Stimulated activated CD4-positive, alpha-beta T cell treated with anti-CD3 and anti-CD28 coated beads, Interleukin-1b, Interleukin-23, amount 100 ng/mL, for 4 hours (primary cell): Measurements from ENCODE around the gene JPH3.

ENCODE experiments used
- DNase-seq, 2 donors: peaks; one replicate each; pipeline ENCODE4 v3.0.0-alpha.2; 2020; ENCODE audit warnings: low read depth in 2 of 2

Gene JPH3

GRCh38 chr16:87602001-87602775, at the start of gene JPH3:
JPH3 (plus strand) TSS chr16:87602508; CDS start chr16:87603147, 639 bp downstream.
- no peak for DNase-seq

DNA sequence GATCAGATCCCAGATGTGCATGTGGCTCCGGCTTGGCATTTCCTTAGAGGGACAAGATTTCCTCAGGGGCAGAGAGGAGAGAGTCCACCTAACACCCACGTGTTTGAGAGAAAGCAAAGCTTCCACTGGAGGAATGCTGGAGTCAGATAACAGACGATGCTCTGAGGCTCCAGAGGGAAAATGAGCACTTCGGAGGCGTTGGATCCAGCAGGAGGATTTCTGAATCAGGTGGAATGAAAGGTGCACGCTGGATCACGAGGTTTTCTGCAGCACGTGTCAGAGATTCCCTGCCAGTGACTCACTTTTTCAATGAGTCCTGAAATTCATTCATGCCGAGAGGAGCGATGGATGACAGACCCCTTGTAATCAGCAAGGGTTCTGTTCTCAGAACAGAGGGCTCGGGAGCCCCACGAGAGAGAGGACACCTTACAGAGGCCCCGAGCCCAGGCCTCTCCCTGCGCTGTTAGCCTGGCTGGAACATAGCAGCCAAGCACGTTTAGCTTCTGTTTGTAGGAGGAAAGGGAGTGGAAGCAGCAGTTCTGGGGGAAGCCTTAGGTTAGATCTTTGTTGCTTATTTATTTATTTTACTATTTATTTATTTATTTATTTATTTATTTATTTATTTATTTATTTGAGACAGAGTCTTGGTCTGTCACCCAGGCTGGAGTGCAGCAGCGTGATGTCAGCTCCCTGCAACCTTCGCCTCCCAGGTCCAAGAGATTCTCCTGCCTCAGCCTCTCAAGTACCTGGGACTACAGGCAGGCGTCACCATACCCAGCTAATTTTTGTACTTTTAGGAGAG, 49.3 kb upstream of the JPH3 start:
- no peak for DNase-seq

GRCh38 chr16:87554754-87555427, 47.4 kb upstream of the JPH3 start:
- no peak for DNase-seq

GRCh38 chr16:87555647-87556046, 46.7 kb upstream of the JPH3 start:
- DNase-seq = no peak

- DNase-seq = no peak
Measured at GRCh38 chr16:87556941-87557459, 45.3 kb upstream of the JPH3 start.

DNA sequence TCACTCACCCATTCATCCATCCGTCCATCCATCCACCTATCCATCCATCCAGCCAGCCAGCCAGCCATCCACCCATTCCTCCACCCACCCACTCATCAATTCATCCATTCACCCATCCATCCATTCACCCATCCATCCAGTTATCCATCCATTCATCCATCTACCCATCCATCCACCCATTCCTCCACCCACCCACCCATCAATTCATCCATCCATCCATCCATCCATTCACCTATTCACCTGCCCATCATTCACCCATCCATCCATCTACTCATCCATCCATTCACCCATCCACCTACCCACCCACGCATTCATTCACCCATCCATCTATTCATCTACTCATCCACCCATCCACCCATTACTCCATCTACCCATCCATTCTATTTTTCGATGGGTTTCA, 43.6 kb upstream of the JPH3 start:
- no peak for DNase-seq

DNA sequence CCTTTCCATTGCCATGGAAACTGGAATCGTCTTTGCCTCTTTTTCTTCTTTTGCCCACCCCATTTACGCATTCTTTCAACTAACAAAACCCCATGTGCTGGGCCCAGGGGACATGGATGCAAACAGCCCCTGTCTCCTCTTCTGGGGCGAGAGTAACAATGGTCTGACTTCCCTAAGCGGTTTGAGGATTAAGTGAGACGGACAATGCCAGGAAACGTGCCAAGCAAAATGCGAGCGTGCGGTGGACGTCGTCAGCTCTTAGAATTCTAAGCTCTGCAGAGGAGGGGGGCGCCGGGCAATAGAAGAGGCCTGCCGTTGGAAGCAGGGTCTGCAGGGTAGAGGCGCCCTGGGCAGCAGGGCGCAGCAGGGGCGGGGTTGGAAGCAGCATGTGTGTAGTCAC, 42.4 kb upstream of the JPH3 start:
- no peak for DNase-seq

DNA sequence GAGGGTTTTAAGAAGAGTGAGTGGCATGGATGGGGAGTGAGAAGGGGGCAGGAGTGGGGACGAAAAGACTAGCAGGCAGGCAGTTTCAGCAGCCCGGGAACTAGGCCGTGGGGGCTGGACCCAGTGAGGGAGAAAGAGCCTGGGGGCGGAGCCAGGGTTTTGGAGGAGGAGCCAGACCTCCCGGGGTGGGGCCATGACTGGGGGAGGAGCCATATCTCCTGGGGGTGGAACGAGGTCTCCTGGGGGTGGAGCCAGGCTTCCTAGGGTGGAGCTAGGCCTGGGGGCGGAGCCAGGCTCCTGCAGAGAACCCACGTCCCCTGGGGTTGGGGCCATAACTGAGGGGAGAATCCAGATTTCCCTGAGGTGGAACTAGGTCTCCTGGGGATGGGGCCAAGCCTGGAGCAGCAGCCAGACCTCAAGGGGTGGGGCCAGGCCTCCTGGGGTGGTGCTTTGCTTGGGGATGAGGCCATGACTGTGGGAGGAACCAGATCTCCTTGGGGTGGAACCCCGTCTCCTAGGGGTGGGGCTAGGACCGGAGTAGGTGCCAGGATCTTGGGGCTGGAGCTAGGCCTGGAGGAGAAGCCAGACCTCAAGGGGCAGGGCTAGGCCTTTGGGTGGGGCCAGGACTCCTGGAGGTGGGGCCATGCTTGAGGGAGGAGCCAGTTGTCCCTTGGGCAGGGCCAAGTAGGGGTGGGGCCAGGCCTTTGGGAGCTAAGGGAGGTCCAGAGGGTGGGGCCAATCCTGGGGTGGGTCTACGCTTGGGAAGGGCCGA, 41.7 kb upstream of the JPH3 start:
- peak in 1 of 2 donors; percentile 1 for DNase-seq

GRCh38 chr16:87561200-87562105, 40.9 kb upstream of the JPH3 start:
- no peak for DNase-seq

DNA sequence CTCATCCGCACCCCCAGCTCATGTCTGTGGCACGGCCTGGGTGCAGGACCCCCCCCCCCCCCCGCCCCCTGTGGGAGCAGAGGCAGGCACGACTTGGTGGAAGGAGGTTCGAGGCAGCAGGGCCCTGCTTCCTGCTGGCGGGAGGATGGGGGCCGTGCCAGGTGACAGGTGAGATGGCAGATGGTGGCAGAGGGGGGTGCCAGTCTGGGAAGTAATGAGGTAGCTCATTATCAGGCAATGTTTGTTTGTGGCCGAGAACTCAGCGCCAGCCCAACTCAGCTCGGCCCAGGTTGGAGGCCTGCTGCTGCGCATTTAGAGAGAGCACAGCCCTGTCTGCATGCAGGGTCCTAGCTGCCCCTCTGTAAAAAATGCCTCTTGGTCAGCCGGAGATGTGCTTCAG, 40.1 kb upstream of the JPH3 start:
- DNase-seq = no peak

DNA sequence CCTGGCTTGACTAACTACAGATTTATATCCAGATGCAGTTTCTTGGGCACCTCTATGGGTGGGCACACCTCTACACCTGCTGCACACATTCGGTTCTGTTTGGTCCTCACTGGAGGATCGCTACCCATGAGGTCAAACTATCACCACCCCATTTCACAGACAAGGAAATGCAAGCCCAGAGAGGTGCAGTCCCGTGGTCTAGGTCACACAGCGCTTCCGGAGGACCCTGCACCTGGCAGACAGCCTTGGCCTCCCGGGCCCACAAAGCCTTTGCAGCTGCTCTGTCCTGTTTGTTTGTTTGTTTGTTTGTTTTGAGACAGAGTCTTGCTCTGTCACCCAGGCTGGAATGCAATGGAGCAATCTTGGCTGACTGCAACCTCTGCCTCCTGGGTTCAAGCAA, 39.3 kb upstream of the JPH3 start:
- no peak for DNase-seq

GRCh38 chr16:87563714-87564523, 38.4 kb upstream of the JPH3 start:
- no peak for DNase-seq

GRCh38 chr16:87564524-87564778, 37.9 kb upstream of the JPH3 start:
- DNase-seq = no peak

GRCh38 chr16:87569601-87570571, 32.4 kb upstream of the JPH3 start:
- no peak for DNase-seq

- no peak for DNase-seq
Measured at GRCh38 chr16:87570572-87570937, 31.8 kb upstream of the JPH3 start.

- DNase-seq = no peak
Measured at GRCh38 chr16:87570938-87571867, 31.1 kb upstream of the JPH3 start.

GRCh38 chr16:87571868-87572244, 30.5 kb upstream of the JPH3 start:
- DNase-seq = no peak

- DNase-seq = no peak
Measured at GRCh38 chr16:87572959-87573358, 29.3 kb upstream of the JPH3 start.
